H1 (cell line): Measurements from ENCODE around the gene OR2F1. TPM values are rescaled to one million over a fixed set of nuclear protein-coding genes. Genes with fewer than 3 reads are reported as not detected.

Experiments used
- CTCF ChIA-PET: fragments of 300-600 bp; sonication (Branson Sonifier 250); formaldehyde crosslinking; loops from one replicate; lab custom pipeline; 2021; ENCODE audit not compliant: partially characterized antibody; lab: Charles Lee
- POLR2A ChIA-PET: fragments of 300-600 bp; sonication (Branson Sonifier 250); formaldehyde crosslinking; loops from one replicate; lab custom pipeline; 2021; ENCODE audit warnings: inconsistent platforms; ENCODE audit not compliant: partially characterized antibody; lab: Charles Lee
- DNase-seq, 2 experiments: peaks; one replicate each; pipeline versions ENCODE4 v3.0.0 to v3.0.0-alpha.2; 2010 to 2022; ENCODE audit warnings: low spot score in 2 of 2, low read depth in 1 of 2, mixed read lengths in 1 of 2
- FAIRE-seq: peaks from 2 replicates; lab custom pipeline; 2011; peaks lifted over from hg19 to GRCh38; lab: Jason Lieb, UNC
- H2AFZ ChIP-seq: 2 replicates; pipeline ENCODE4 v1.8.1; 2012; ENCODE audit warnings: low read length, inconsistent platforms
- H2AK5ac ChIP-seq: 2 replicates; pipeline ENCODE4 v1.6.1; 2013; ENCODE audit warnings: low read depth, low read length
- H2BK120ac ChIP-seq: replicated peaks from 2 replicates; pipeline ENCODE3; 2013; ENCODE audit warnings: low read depth, low read length, inconsistent platforms
- H2BK12ac ChIP-seq: 2 replicates; pipeline ENCODE4 v1.6.1; 2013; ENCODE audit warnings: low read depth, low read length
- H2BK15ac ChIP-seq: 2 replicates; pipeline ENCODE4 v1.6.1; 2013; ENCODE audit warnings: low read length
- H2BK20ac ChIP-seq: 2 replicates; pipeline ENCODE4 v1.6.1; 2013; ENCODE audit warnings: low read length
- H2BK5ac ChIP-seq: 2 replicates; pipeline ENCODE4 v1.6.1; 2013; ENCODE audit warnings: low read depth, low read length
- H3K14ac ChIP-seq: 2 replicates; pipeline ENCODE4 v1.6.1; 2013; ENCODE audit warnings: inconsistent platforms; ENCODE audit not compliant: insufficient read length
- H3K18ac ChIP-seq: 2 replicates; pipeline ENCODE4 v1.6.1; 2013; ENCODE audit warnings: low read length; ENCODE audit errors: extremely low read depth
- H3K23ac ChIP-seq: 2 replicates; pipeline ENCODE4 v1.6.1; 2013; ENCODE audit warnings: inconsistent platforms; ENCODE audit not compliant: insufficient read length
- H3K23me2 ChIP-seq: 2 replicates; pipeline ENCODE4 v1.6.1; 2013; ENCODE audit warnings: low read depth, low read length
- H3K27ac ChIP-seq: 2 replicates; pipeline ENCODE4 v1.6.1; 2011; ENCODE audit warnings: low read depth, low read length, inconsistent platforms
- H3K27me3 ChIP-seq, 4 experiments: replicated peaks in 1 of 4; 1 replicate in 1 of 4; 2 replicates in 3 of 4; pipeline versions ENCODE4 v1.6.1 to v1.8.1; 2011 to 2013; ENCODE audit warnings: low read length in 3 of 4, mild to moderate bottlenecking in 3 of 4, inconsistent platforms in 2 of 4, mixed read lengths in 2 of 4, moderate library complexity in 1 of 4; ENCODE audit not compliant: control insufficient read depth in 3 of 4, insufficient read depth in 3 of 4; ENCODE audit errors: extremely low read depth in 1 of 4
- H3K36me3 ChIP-seq, 4 experiments: 2 replicates each; pipeline versions ENCODE4 v1.6.1 to v1.8.1; 2011 to 2013; ENCODE audit warnings: mild to moderate bottlenecking in 4 of 4, low read length in 3 of 4, moderate library complexity in 2 of 4, control low read depth in 1 of 4, inconsistent platforms in 1 of 4; ENCODE audit not compliant: insufficient read depth in 4 of 4, control insufficient read depth in 2 of 4
- H3K4ac ChIP-seq: replicated peaks from 2 replicates; pipeline ENCODE3; 2013; ENCODE audit warnings: low read length, low read depth, mixed read lengths, inconsistent platforms; ENCODE audit not compliant: insufficient read length
- H3K4me1 ChIP-seq, 4 experiments: replicated peaks in 1 of 4; 1 replicate in 1 of 4; 2 replicates in 3 of 4; pipeline versions ENCODE4 v1.6.1 to v1.8.1; 2011 to 2013; ENCODE audit warnings: low read length in 3 of 4, inconsistent platforms in 2 of 4, mixed read lengths in 1 of 4; ENCODE audit not compliant: insufficient read depth in 4 of 4, control insufficient read depth in 3 of 4
- H3K4me2 ChIP-seq, 2 experiments: 2 replicates each; pipeline versions ENCODE4 v1.6.1 to v1.8.1; 2011 to 2013; ENCODE audit warnings: low read depth in 2 of 2, low read length in 2 of 2, control low read depth in 1 of 2, inconsistent platforms in 1 of 2, mild to moderate bottlenecking in 1 of 2; ENCODE audit not compliant: insufficient read depth in 1 of 2
- H3K4me3 ChIP-seq, 4 experiments: fragments of 200-600, 300-600 bp in 1 of 4; sonication (generic), shearing (Covaris generic), sonication (Bioruptor Twin) in 1 of 4; 2 replicates each; pipeline versions ENCODE4 v1.5.1 to v1.8.1; 2011 to 2016; ENCODE audit warnings: low read length in 4 of 4, low read depth in 3 of 4, control low read depth in 2 of 4, inconsistent platforms in 2 of 4, mild to moderate bottlenecking in 2 of 4, mixed read lengths in 1 of 4, moderate library complexity in 1 of 4; ENCODE audit not compliant: insufficient read depth in 2 of 4; ENCODE audit errors: extremely low read depth in 1 of 4
- H3K56ac ChIP-seq: replicated peaks from 2 replicates; pipeline ENCODE3; 2013; ENCODE audit warnings: low read depth, mild to moderate bottlenecking, mixed read lengths, low read length, inconsistent platforms; ENCODE audit not compliant: insufficient read length
- H3K79me1 ChIP-seq: 2 replicates; pipeline ENCODE4 v1.6.1; 2013; ENCODE audit warnings: low read depth, low read length, control low read depth
- H3K79me2 ChIP-seq, 2 experiments: 2 replicates each; pipeline versions ENCODE4 v1.6.1 to v1.8.1; 2012 to 2013; ENCODE audit warnings: low read length in 2 of 2, mild to moderate bottlenecking in 2 of 2, inconsistent platforms in 1 of 2; ENCODE audit not compliant: insufficient read depth in 2 of 2, control insufficient read depth in 1 of 2
- H3K9ac ChIP-seq, 4 experiments: replicated peaks in 1 of 4; 1 replicate in 1 of 4; 2 replicates in 3 of 4; pipeline versions ENCODE4 v1.6.1 to v1.8.1; 2011 to 2013; ENCODE audit warnings: low read depth in 3 of 4, low read length in 3 of 4, control low read depth in 2 of 4, mild to moderate bottlenecking in 2 of 4, moderate library complexity in 2 of 4, inconsistent platforms in 1 of 4; ENCODE audit errors: extremely low read depth in 1 of 4
- H3K9me3 ChIP-seq, 2 experiments: 2 replicates each; pipeline versions ENCODE4 v1.6.1 to v1.8.1; 2012 to 2013; ENCODE audit warnings: mild to moderate bottlenecking in 2 of 2, moderate library complexity in 2 of 2, control low read depth in 1 of 2, inconsistent platforms in 1 of 2, low read depth in 1 of 2, low read length in 1 of 2, mixed read lengths in 1 of 2; ENCODE audit not compliant: insufficient read depth in 2 of 2
- H4K20me1 ChIP-seq, 2 experiments: replicated peaks in 1 of 2; 2 replicates each; pipeline versions ENCODE3 to v1.8.1; 2011 to 2013; ENCODE audit warnings: inconsistent platforms in 2 of 2, low read length in 2 of 2, mild to moderate bottlenecking in 1 of 2; ENCODE audit not compliant: insufficient read depth in 2 of 2, control insufficient read depth in 1 of 2
- H4K5ac ChIP-seq: 2 replicates; pipeline ENCODE4 v1.6.1; 2013; ENCODE audit warnings: low read length, low read depth, mixed read lengths, inconsistent platforms; ENCODE audit not compliant: insufficient read length
- H4K8ac ChIP-seq: 2 replicates; pipeline ENCODE4 v1.8.0; 2013; ENCODE audit warnings: mild to moderate bottlenecking, moderate library complexity, low read length, inconsistent platforms; ENCODE audit not compliant: insufficient read depth; ENCODE audit errors: extremely low read depth
- H4K91ac ChIP-seq: replicated peaks from 2 replicates; pipeline ENCODE3; 2013; ENCODE audit warnings: low read length, mixed read lengths, inconsistent platforms; ENCODE audit not compliant: insufficient read length
- CEBPB ChIP-seq: IDR thresholded peaks from 2 replicates; pipeline ENCODE4 v1.6.1; 2012; ENCODE audit warnings: low read depth, low read length
- CHD1 ChIP-seq: IDR thresholded peaks from 2 replicates; pipeline ENCODE4 v1.6.1; 2012; ENCODE audit warnings: low read depth, low read length, improper control_type of control experiment
- FOSL1 ChIP-seq: IDR thresholded peaks from 2 replicates; pipeline ENCODE4 v1.6.1; 2011; ENCODE audit warnings: mild to moderate bottlenecking, low read depth, low read length, moderate library complexity; ENCODE audit not compliant: insufficient read depth
- POLR2A ChIP-seq, 2 experiments: IDR thresholded peaks; 1 replicate in 1 of 2; 2 replicates in 1 of 2; pipeline ENCODE4 v1.6.1; 2011; ENCODE audit warnings: low read depth in 2 of 2, low read length in 2 of 2, mild to moderate bottlenecking in 2 of 2; ENCODE audit errors: control extremely low read depth in 1 of 2
- POLR2AphosphoS5 ChIP-seq: IDR thresholded peaks from 2 replicates; pipeline ENCODE4 v1.6.1; 2011; ENCODE audit warnings: low read depth, low read length
- RBBP5 ChIP-seq: IDR thresholded peaks from 2 replicates; pipeline ENCODE4 v1.7.1; 2012; ENCODE audit warnings: low read depth, mild to moderate bottlenecking, inconsistent platforms, low read length, moderate library complexity, borderline replicate concordance
- TCF12 ChIP-seq: IDR thresholded peaks from 2 replicates; pipeline ENCODE4 v1.6.1; 2011; ENCODE audit warnings: low read depth, mild to moderate bottlenecking, low read length
- USF2 ChIP-seq: IDR thresholded peaks from 2 replicates; pipeline ENCODE4 v1.6.1; 2011; ENCODE audit warnings: low read length, improper control_type of control experiment
- WGBS, 2 experiments: shearing (Covaris generic) in 1 of 2; methylation state at CpG; one replicate each; pipeline versions ENCODE4 v1.1.6 to v1.1.7; 2013 to 2015; ENCODE audit warnings: low lambda C conversion rate in 2 of 2, mixed read lengths in 2 of 2, inconsistent platforms in 1 of 2, low coverage in 1 of 2, missing lambda C conversion rate in 1 of 2; ENCODE audit not compliant: insufficient replicate concordance in 2 of 2, insufficient coverage in 1 of 2, insufficient read length in 1 of 2; ENCODE audit errors: extremely low coverage in 1 of 2, missing lambda C conversion rate in 1 of 2; 5-methylcytosine and 5-hydroxymethylcytosine counted together
- polyA plus RNA-seq, 7 experiments: library from polyadenylated mRNA; depleted of rRNA in 3 of 7; stranded (reverse) in 5 of 7; unstranded in 2 of 7; fragments of >200 nt in 5 of 7; fragments of 200-250 nt in 2 of 7; gene quantifications; 1 replicate in 5 of 7; 2 replicates in 1 of 7; 4 replicates in 1 of 7; pipeline versions ENCODE4 v1.2.1 to v1.2.3, GENCODE V29; 2011 to 2013; ENCODE audit warnings: missing spikeins in 2 of 7, mixed read lengths in 2 of 7
- total RNA-seq: library from RNA; stranded (reverse); fragmentation: NEBNext Ultra II Directional; extraction: Animal tissue kit (Norgen Biotek cat#: 25700); gene quantifications from 2 replicates; pipeline ENCODE4 v1.2.1, GENCODE V29; 2021

The OR2F1 gene
- total and polyA plus RNA-seq, 2 of the 8 experiments (the other 6 are each of a cell fraction or from before 2014, with no cell fraction given), result 0.19 TPM; not detected in 1

GRCh38 chr7:144004703-144005102, 50.1 kb downstream of the OR2F1 start:
- Histone ChIP-seq H3K4ac (no peak overlapping the region), H3K9me3 (peaks cover 10 to 12% of the 10 kb centered on the region in 2 experiments; a peak in 3 of 4 replicates), H3K36me3 (no peaks in the 10 kb centered on the region), H3K79me2 (no peaks in the 10 kb centered on the region), H3K27ac (no peak overlapping the region), H3K79me1 (no peaks in the 10 kb centered on the region), H4K91ac (no peak overlapping the region), H3K23ac (no peak overlapping the region), H4K20me1 (no peaks in the 10 kb centered on the region), H3K4me1 (no peaks in the 10 kb centered on the region), H3K4me2 (no peak overlapping the region), H2BK12ac (no peak overlapping the region), H3K56ac (no peak overlapping the region), H2BK120ac (no peak overlapping the region), H3K23me2 (no peaks in the 10 kb centered on the region), H2BK20ac (no peak overlapping the region), H2AFZ (no peak overlapping the region), H4K5ac (no peak overlapping the region), H3K4me3 (no peak overlapping the region), H3K14ac (no peak overlapping the region), H4K8ac (no peak overlapping the region), H3K27me3 (no peaks in the 10 kb centered on the region), H2AK5ac (no peak overlapping the region), H2BK5ac (no peak overlapping the region), H3K18ac (no peak overlapping the region), H2BK15ac (no peak overlapping the region), H3K9ac (no peak overlapping the region)
- POLR2A ChIA-PET, result no interaction called here
- TF ChIP-seq CHD1, result no peak
- TF ChIP-seq RBBP5, result no peak
- no peak for TF ChIP-seq USF2
- TF ChIP-seq POLR2A (IDR thresholded peaks at IDR 0.05; ENCODE audit: control extremely low read depth in 1 of 2, low read depth in 2 of 2, low read length in 2 of 2), result no peak
- no peak for TF ChIP-seq TCF12
- TF ChIP-seq POLR2AphosphoS5, result no peak
- no peak for TF ChIP-seq FOSL1
- TF ChIP-seq CEBPB, result no peak
- FAIRE-seq (no peak), DNase-seq (no peak)
- 99% methylated on average over 5 of the region's 5 CpGs; no CpG with 5 or more reads in 1 of the 2 experiments for WGBS, 2 experiments
- CTCF ChIA-PET, result interaction anchor here (0.7 kb wide), 1 partner anchor 112 kb away, joined by 3 read pairs; no protein-coding TSS in a partner anchor
